Naive thymus-derived CD4-positive, alpha-beta T cell (primary cell): ENCODE measurements around the gene ENTPD8. TPM values are rescaled to one million over a fixed set of nuclear protein-coding genes. Genes with fewer than 3 reads are reported as not detected.
A peak's percentile ranks its signal among the peaks of the same experiment; 100 is the strongest.
"Not testable (repeated sequence)": the region's sequence is repeated elsewhere in the genome, so short reads cannot be mapped to it uniquely, and the experiment has no call there.

Experiments
- ATAC-seq: fragments of 150-1000 bp; cut with Tn5 transposase; 2 replicates; pipeline ENCODE4 v1.10.0; 2021; ENCODE audit warnings: mild to moderate bottlenecking, moderate library complexity
- CTCF ChIA-PET: fragments of 350-600 bp; sonication (Branson Sonifier 250); formaldehyde crosslinking; loops from one replicate; lab custom pipeline; 2021; ENCODE audit warnings: antibody characterized with exemption; lab: Charles Lee
- POLR2A ChIA-PET: fragments of 350-600 bp; sonication (Branson Sonifier 250); formaldehyde crosslinking; loops from one replicate; lab custom pipeline; 2021; ENCODE audit warnings: antibody characterized with exemption, inconsistent platforms; lab: Charles Lee
- DNase-seq, 9 donors: peaks; one replicate each; pipeline versions ENCODE4 v3.0.0 to v3.0.0-alpha.2; 2020 to 2022; ENCODE audit warnings: mixed read lengths in 1 of 9
- H3K27ac ChIP-seq: one replicate; pipeline ENCODE4 v1.7.0; 2013; ENCODE audit warnings: mild to moderate bottlenecking, low read depth, low read length, moderate library complexity
- H3K27me3 ChIP-seq, 2 donors: one replicate each; pipeline ENCODE4 v1.7.0; 2013; ENCODE audit warnings: low read length in 2 of 2, mild to moderate bottlenecking in 2 of 2, moderate library complexity in 2 of 2; ENCODE audit not compliant: control insufficient read depth in 2 of 2, insufficient read depth in 2 of 2
- H3K36me3 ChIP-seq, 3 experiments: 1 replicate in 2 of 3; 2 replicates in 1 of 3; pipeline ENCODE4 v1.7.0; 2013; ENCODE audit warnings: low read length in 3 of 3, mild to moderate bottlenecking in 3 of 3, moderate library complexity in 1 of 3; ENCODE audit not compliant: insufficient read depth in 3 of 3, control insufficient read depth in 2 of 3
- H3K4me1 ChIP-seq, 2 donors: one replicate each; pipeline ENCODE4 v1.7.0; 2013; ENCODE audit warnings: low read length in 2 of 2, mild to moderate bottlenecking in 2 of 2, moderate library complexity in 1 of 2; ENCODE audit not compliant: control insufficient read depth in 2 of 2, insufficient read depth in 2 of 2
- H3K4me3 ChIP-seq: 2 replicates; pipeline ENCODE4 v1.7.0; 2013; ENCODE audit warnings: mild to moderate bottlenecking, low read length
- H3K9me3 ChIP-seq, 3 experiments: 1 replicate in 2 of 3; 2 replicates in 1 of 3; pipeline ENCODE4 v1.7.0; 2013; ENCODE audit warnings: low read length in 3 of 3; ENCODE audit not compliant: control insufficient read depth in 2 of 3
- H3K27ac Mint-ChIP-seq, 9 donors: one replicate each; pipeline ENCODE4 v1.8.0; 2020 to 2022; ENCODE audit warnings: mixed read lengths in 9 of 9, mild to moderate bottlenecking in 8 of 9, moderate library complexity in 5 of 9, inconsistent platforms in 2 of 9
- H3K27me3 Mint-ChIP-seq, 5 donors: one replicate each; pipeline ENCODE4 v1.8.0; 2021 to 2022; ENCODE audit warnings: mixed read lengths in 5 of 5, mild to moderate bottlenecking in 1 of 5
- H3K36me3 Mint-ChIP-seq, 5 donors: one replicate each; pipeline ENCODE4 v1.8.0; 2020 to 2022; ENCODE audit warnings: mixed read lengths in 5 of 5, mild to moderate bottlenecking in 3 of 5, inconsistent platforms in 1 of 5
- H3K4me1 Mint-ChIP-seq, 7 donors: one replicate each; pipeline ENCODE4 v1.8.0; 2020 to 2022; ENCODE audit warnings: mixed read lengths in 7 of 7, mild to moderate bottlenecking in 3 of 7, inconsistent platforms in 1 of 7
- H3K4me3 Mint-ChIP-seq, 10 donors: one replicate each; pipeline ENCODE4 v1.8.0; 2020 to 2022; ENCODE audit warnings: mild to moderate bottlenecking in 10 of 10, mixed read lengths in 10 of 10, moderate library complexity in 6 of 10, inconsistent platforms in 2 of 10
- H3K9me3 Mint-ChIP-seq, 11 donors: one replicate each; pipeline ENCODE4 v1.8.0; 2020 to 2022; ENCODE audit warnings: mixed read lengths in 11 of 11, mild to moderate bottlenecking in 4 of 11, inconsistent platforms in 1 of 11, moderate library complexity in 1 of 11
- intact Hi-C, 2 donors: fragments of 100-400 bp; cut with micrococcal nuclease; formaldehyde crosslinking; loops; one replicate each; pipeline ENCODE4 v1.15.1; 2023
- polyA plus RNA-seq, 2 donors: library from polyadenylated mRNA; unstranded; fragments of 300-500 nt; fragmentation: Illumina TruSeq; gene quantifications; one replicate each; pipeline ENCODE4 v1.2.3, GENCODE V29; 2021
- total RNA-seq, 6 experiments: library from RNA in 5 of 6; stranded (reverse) in 5 of 6; gene quantifications; 1 replicate in 5 of 6; 2 replicates in 1 of 6; pipeline ENCODE4 v1.2.3 and lab custom pipeline; 2021 to 2026

Gene ENTPD8
- total and polyA plus RNA-seq, 7 experiments from 2014 or later: not detected

GRCh38 chr9:137388589-137389427 lies 52.3 kb downstream of the ENTPD8 start:
- Mint-ChIP-seq H3K27me3 (no peaks in the 10 kb centered on the region), H3K4me1 (peaks cover 0 to 20% (median 4%) of the 10 kb centered on the region in 7 donors), H3K4me3 (peak overlapping the region in 1 of 10 donors; percentile 77), H3K36me3 (peaks cover 0 to 9% (median 0%) of the 10 kb centered on the region in 5 donors), H3K9me3 (no peaks in the 10 kb centered on the region), H3K27ac (peak overlapping the region in 4 of 9 donors; percentile 30 to 96 (median 94))
- POLR2A ChIA-PET: interaction anchor here (1.6 kb wide), 1 partner anchor 34 kb away, joined by 7 read pairs; the partner anchor contains the start of genes EXD3 and NOXA1
- CTCF ChIA-PET: no interaction called here
- Histone ChIP-seq H3K36me3 (no peaks in the 10 kb centered on the region), H3K27me3 (no peaks in the 10 kb centered on the region), H3K4me1 (peaks cover 3 to 12% of the 10 kb centered on the region in 2 donors), H3K9me3 (no peaks in the 10 kb centered on the region), H3K27ac (peak overlapping the region; percentile 64), H3K4me3 (no peak overlapping the region)
- ATAC-seq (no peak), DNase-seq (no peak)
- intact Hi-C loops: no loop called here

- ATAC-seq (no peak), DNase-seq (no peak)
- intact Hi-C loops: no loop called here
These were observed 53.1 kb downstream of the ENTPD8 start for GRCh38 chr9:137387891-137388560.

GRCh38 chr9:137387114-137387890 lies 53.9 kb downstream of the ENTPD8 start:
- Mint-ChIP-seq H3K9me3 (no peaks in the 10 kb centered on the region), H3K27ac (peak overlapping the region in 7 of 9 donors; percentile 28 to 98 (median 92)), H3K27me3 (no peaks in the 10 kb centered on the region), H3K4me3 (peak overlapping the region in 8 of 10 donors; percentile 25 to 77 (median 38)), H3K4me1 (peaks cover 0 to 20% (median 4%) of the 10 kb centered on the region in 7 donors), H3K36me3 (peaks cover 0 to 9% (median 0%) of the 10 kb centered on the region in 5 donors)
- intact Hi-C loops: no loop called here
- Histone ChIP-seq H3K4me1 (peaks cover 3 to 12% of the 10 kb centered on the region in 2 donors), H3K27ac (peak overlapping the region; percentile 64), H3K4me3 (peak overlapping the region; percentile 27), H3K9me3 (no peaks in the 10 kb centered on the region), H3K36me3 (no peaks in the 10 kb centered on the region), H3K27me3 (no peaks in the 10 kb centered on the region)
- ATAC-seq (no peak), DNase-seq (peak in 4 of 9 donors; percentile 21 to 63 (median 35))
- CTCF ChIA-PET: interaction anchor here (0.6 to 1.0 kb wide), 3 partner anchors 21 to 510 kb away, joined by 3 read pairs; partner anchors contain the start of gene NRARP
- POLR2A ChIA-PET: interaction anchor here (0.7 to 1.6 kb wide), 5 partner anchors 36 to 588 kb away, joined by 3 to 7 read pairs (median 4); partner anchors contain the start of genes EXD3, NOXA1, NRARP and TUBB4B

More at GRCh38 chr9:137387891-137388560, 53.1 kb downstream of the ENTPD8 start:
- Mint-ChIP-seq H3K9me3 (no peaks in the 10 kb centered on the region), H3K4me3 (peak overlapping the region in 5 of 10 donors; percentile 18 to 77 (median 25)), H3K4me1 (peaks cover 0 to 20% (median 4%) of the 10 kb centered on the region in 7 donors), H3K27ac (peak overlapping the region in 6 of 9 donors; percentile 28 to 96 (median 88)), H3K36me3 (peaks cover 0 to 9% (median 0%) of the 10 kb centered on the region in 5 donors), H3K27me3 (no peaks in the 10 kb centered on the region)
- Histone ChIP-seq H3K27ac (peak overlapping the region; percentile 64), H3K9me3 (no peaks in the 10 kb centered on the region), H3K27me3 (no peaks in the 10 kb centered on the region), H3K4me1 (peaks cover 3 to 12% of the 10 kb centered on the region in 2 donors), H3K36me3 (no peaks in the 10 kb centered on the region), H3K4me3 (peak overlapping the region; percentile 27)
- ChIA-PET CTCF (interaction anchor here (0.5 to 1.0 kb wide), 4 partner anchors 20 to 121 kb away, joined by 3 read pairs; partner anchors contain the start of gene NRARP), POLR2A (interaction anchor here (0.9 to 1.6 kb wide), 4 partner anchors 35 to 589 kb away, joined by 3 to 7 read pairs (median 4); partner anchors contain the start of genes EXD3, NOXA1 and TUBB4B)

GRCh38 chr9:137386507-137387113 lies 54.5 kb downstream of the ENTPD8 start:
- H3K36me3 Mint-ChIP-seq, H3K36me3 ChIP-seq, CTCF ChIA-PET, H3K27me3 ChIP-seq, DNase-seq, H3K9me3 Mint-ChIP-seq, H3K27me3 Mint-ChIP-seq, ATAC-seq, H3K9me3 ChIP-seq, intact Hi-C loops, H3K4me3 ChIP-seq: not testable (repeated sequence)
- peak overlapping the region; percentile 64 for H3K27ac ChIP-seq
- Mint-ChIP-seq H3K4me3 (peak overlapping the region in 1 of 10 donors; percentile 77), H3K4me1 (peaks cover 0 to 20% (median 4%) of the 10 kb centered on the region in 7 donors), H3K27ac (peak overlapping the region in 5 of 9 donors; percentile 74 to 96 (median 92))
- POLR2A ChIA-PET: interaction anchor here (0.7 to 1.6 kb wide), 6 partner anchors 12 to 330 kb away, joined by 3 to 7 read pairs (median 4); partner anchors contain the start of genes EXD3, NOXA1, NRARP and TUBB4B
- peaks cover 3 to 12% of the 10 kb centered on the region in 2 donors for H3K4me1 ChIP-seq

- ATAC-seq: no peak
- CTCF ChIA-PET: no interaction called here
- peaks cover 0 to 6% (median 0%) of the 10 kb centered on the region in 5 donors for H3K36me3 Mint-ChIP-seq
These were observed 56.0 kb downstream of the ENTPD8 start for GRCh38 chr9:137385061-137385655.

More at GRCh38 chr9:137385061-137385655, 56.0 kb downstream of the ENTPD8 start:
- no peak overlapping the region for H3K27ac ChIP-seq
- Mint-ChIP-seq H3K27me3 (no peaks in the 10 kb centered on the region), H3K9me3 (no peaks in the 10 kb centered on the region), H3K4me3 (no peak overlapping the region), H3K27ac (peak overlapping the region in 3 of 9 donors; percentile 73 to 96 (median 81)), H3K4me1 (peaks cover 0 to 17% (median 4%) of the 10 kb centered on the region in 7 donors)
- peaks cover 3 to 12% of the 10 kb centered on the region in 2 donors for H3K4me1 ChIP-seq
- no peaks in the 10 kb centered on the region for H3K36me3 ChIP-seq
- no peaks in the 10 kb centered on the region for H3K9me3 ChIP-seq
- POLR2A ChIA-PET: no interaction called here
- DNase-seq: no peak
- H3K27me3 ChIP-seq: no peaks in the 10 kb centered on the region
- H3K4me3 ChIP-seq: no peak overlapping the region
- intact Hi-C loops: no loop called here
